OCI-LY7 (cell line): ENCODE results near the gene LANCL2.

Source experiments
- CTCF ChIP-seq: fragments of 200-600 bp; sonication (generic); conservative IDR thresholded peaks from 2 replicates; pipeline ENCODE4 v1.5.1; 2014; ENCODE audit warnings: mild to moderate bottlenecking, antibody characterized with exemption, low read length, moderate library complexity, mixed read lengths
- EZH2phosphoT487 ChIP-seq: fragments of 200-600 bp; sonication (generic); IDR thresholded peaks from 2 replicates; pipeline ENCODE4 v1.6.1; 2018; ENCODE audit warnings: low read depth, borderline replicate concordance, mild to moderate bottlenecking, mixed run types, antibody characterized with exemption, low read length, moderate library complexity, mixed read lengths

DNA sequence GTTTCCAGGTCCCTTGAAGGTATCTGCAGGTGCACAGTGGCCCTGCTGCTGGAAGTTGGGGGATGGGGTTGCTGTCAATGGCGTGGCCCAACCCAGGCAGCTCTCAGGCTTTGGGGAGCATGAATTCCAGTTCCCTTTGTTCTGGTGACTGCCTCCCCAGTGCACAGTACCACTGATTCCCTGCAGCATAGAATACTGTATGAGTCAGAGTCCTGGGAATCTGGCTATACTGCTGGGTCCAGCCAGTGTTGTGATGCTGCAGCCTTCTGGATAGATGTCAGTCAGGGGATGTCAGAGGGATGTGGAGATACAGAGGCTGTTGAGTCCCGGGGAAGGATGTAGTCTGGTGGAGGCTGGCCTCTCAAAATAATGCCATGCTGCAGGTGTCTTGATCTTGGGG, 99.3 kb downstream of the LANCL2 start:
- no peak for TF ChIP-seq CTCF
- TF ChIP-seq EZH2phosphoT487 = no peak
